Epithelial cell of proximal tubule (primary cell): ENCODE data around the gene TMEM184B. TPM values are rescaled to one million over a fixed set of nuclear protein-coding genes. Genes with fewer than 3 reads are reported as not detected.

Experiments used
- DNase-seq: peaks from one replicate; pipeline ENCODE4 v3.0.0-alpha.2; 2011; ENCODE audit warnings: low read depth
- H3K4me3 ChIP-seq: 2 replicates; pipeline ENCODE4 v1.5.1; 2011; ENCODE audit warnings: low read depth, mild to moderate bottlenecking, low read length
- CTCF ChIP-seq: conservative IDR thresholded peaks from 2 replicates; pipeline ENCODE4 v1.5.1; 2012; ENCODE audit warnings: low read depth, mild to moderate bottlenecking, low read length
- total RNA-seq: library from RNA; depleted of rRNA; stranded (reverse); fragments of >200 nt; gene quantifications from 2 replicates; pipeline ENCODE4 v1.2.3, GENCODE V29; 2015

The TMEM184B gene
- total RNA-seq, 1 donor from 2014 or later = 90.2 TPM

GRCh38 chr22:38219632-38220031, 53.2 kb downstream of the TMEM184B start:
- no peak for TF ChIP-seq CTCF
- no peak overlapping the region for H3K4me3 ChIP-seq
- DNase-seq = no peak

GRCh38 chr22:38218661-38219622, 53.9 kb downstream of the TMEM184B start:
- DNase-seq = peak; percentile 67
- TF ChIP-seq CTCF = no peak
- no peak overlapping the region for H3K4me3 ChIP-seq

DNA sequence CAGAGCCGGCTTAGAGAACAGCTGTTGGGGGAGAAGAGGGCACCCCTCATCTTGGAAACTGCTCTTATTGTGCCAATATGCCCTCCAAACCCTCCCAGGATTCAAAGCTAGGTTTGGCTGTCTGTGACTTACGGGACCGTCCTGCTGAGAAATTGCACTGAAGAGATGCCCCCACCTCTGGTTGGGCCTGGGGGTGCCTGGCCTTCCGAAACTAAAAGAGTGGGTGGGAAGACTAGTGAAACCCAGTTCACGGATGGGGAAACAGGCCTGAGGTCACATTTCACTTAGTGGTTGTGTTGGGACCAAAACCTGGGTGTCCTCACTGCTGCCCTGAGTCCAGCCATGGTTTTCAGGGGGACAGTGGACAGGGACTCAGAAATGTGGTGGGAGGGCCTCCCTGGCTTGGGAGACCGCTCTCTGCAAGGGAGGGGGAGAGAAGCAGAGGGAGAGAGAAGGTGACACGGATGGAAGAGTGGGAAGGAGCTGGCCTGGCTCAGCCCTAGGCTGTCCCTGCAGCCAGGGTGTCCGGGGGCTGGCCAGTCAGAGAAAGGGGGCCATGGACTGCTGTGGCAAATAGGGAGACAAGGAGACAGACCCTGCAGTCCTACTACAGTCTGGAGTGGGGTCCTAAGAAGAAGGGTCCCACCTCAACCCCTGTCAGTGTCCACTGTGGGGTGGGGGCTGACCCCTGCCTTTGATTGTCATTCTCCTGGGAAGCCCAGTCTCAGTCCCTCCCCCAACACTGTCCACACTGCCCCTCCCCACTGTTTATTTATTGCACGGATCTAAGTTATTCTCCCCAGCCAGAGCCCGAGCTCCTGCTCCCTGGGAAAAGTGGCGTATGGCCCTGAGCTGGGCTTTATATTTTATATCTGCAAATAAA, 57.4 kb downstream of the TMEM184B start:
- DNase-seq = no peak
- no peak overlapping the region for H3K4me3 ChIP-seq
- TF ChIP-seq CTCF = no peak

DNA sequence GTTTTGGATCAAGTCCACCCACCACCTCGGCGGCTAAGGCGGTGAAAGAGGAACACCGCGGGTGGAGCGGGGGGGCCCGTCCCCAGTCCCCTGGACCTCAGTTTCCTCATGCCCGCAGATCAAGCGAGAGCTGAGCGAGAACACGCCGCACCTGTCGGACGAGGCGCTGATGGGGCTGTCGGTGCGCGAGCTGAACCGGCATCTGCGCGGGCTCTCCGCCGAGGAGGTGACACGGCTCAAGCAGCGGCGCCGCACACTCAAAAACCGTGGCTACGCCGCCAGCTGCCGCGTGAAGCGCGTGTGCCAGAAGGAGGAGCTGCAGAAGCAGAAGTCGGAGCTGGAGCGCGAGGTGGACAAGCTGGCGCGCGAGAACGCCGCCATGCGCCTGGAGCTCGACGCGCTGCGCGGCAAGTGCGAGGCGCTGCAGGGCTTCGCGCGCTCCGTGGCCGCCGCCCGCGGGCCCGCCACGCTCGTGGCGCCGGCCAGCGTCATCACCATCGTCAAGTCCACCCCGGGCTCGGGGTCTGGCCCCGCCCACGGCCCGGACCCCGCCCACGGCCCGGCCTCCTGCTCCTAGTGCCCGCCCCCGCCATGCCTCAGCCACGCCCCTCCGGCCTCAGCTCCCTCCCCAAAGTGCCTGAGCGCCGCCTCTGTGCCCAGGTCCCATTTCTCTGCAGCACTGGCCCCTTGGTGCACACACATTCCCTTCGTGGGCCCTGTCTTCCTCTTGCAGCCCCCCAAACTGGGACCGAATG, 58.3 kb downstream of the TMEM184B start:
- no peak overlapping the region for H3K4me3 ChIP-seq
- DNase-seq = no peak
- TF ChIP-seq CTCF = no peak

GRCh38 chr22:38213990-38214301, 58.9 kb downstream of the TMEM184B start:
- no peak for DNase-seq
- no peak for TF ChIP-seq CTCF
- H3K4me3 ChIP-seq = no peak overlapping the region

GRCh38 chr22:38213319-38213989, 59.4 kb downstream of the TMEM184B start:
- no peak for DNase-seq
- H3K4me3 ChIP-seq = no peak overlapping the region
- no peak for TF ChIP-seq CTCF
